HCT116 (cell line): ENCODE measurements around the gene ASNSD1. TPM values are rescaled to one million over a fixed set of nuclear protein-coding genes. Genes with fewer than 3 reads are reported as not detected.

Experiments
- ATAC-seq: fragments of 200-7000 bp; cut with Tn5 transposase; 2 replicates; pipeline ENCODE4 v1.9.1; 2020; ENCODE audit warnings: mild to moderate bottlenecking, moderate library complexity
- BruUV-seq: library from RNA; stranded (reverse); fragments of 400-500 nt; replicated peaks from 2 replicates; lab custom pipeline; 2021; lab: Mats Ljungman, UMichigan
- CTCF ChIA-PET: fragments of 300-600 bp; sonication (Branson Sonifier 250); formaldehyde crosslinking; loops from one replicate; lab custom pipeline; 2021; ENCODE audit warnings: antibody characterized with exemption; lab: Charles Lee
- POLR2A ChIA-PET: fragments of 300-600, 350-600 bp; sonication (Branson Sonifier 250); formaldehyde crosslinking; loops from one replicate; lab custom pipeline; 2021; ENCODE audit warnings: antibody characterized with exemption; lab: Charles Lee
- RAD21 ChIA-PET, 2 experiments: fragments of 300-600 bp; sonication (Branson Sonifier 250); formaldehyde crosslinking; loops; one replicate each; lab custom pipeline; 2023; ENCODE audit warnings: low total read pairs in 2 of 2; ENCODE audit not compliant: uncharacterized antibody in 2 of 2, unreplicated experiment in 2 of 2, low non-redundant PET in 1 of 2; lab: Charles Lee
- DNase-seq: peaks from one replicate; pipeline ENCODE4 v3.0.0-alpha.2; 2010; ENCODE audit warnings: low read depth, low spot score
- H2AFZ ChIP-seq: fragments of 200-600 bp; shearing (Covaris generic), sonication (generic); 2 replicates; pipeline ENCODE4 v1.6.1; 2017; ENCODE audit warnings: low read depth, mixed run types, mixed read lengths, antibody characterized with exemption, low read length; ENCODE audit not compliant: poor library complexity, severe bottlenecking
- H3K27ac ChIP-seq: 2 replicates; pipeline ENCODE4 v1.5.1; 2012; ENCODE audit warnings: low read depth, low read length
- H3K27me3 ChIP-seq: fragments of 200-600 bp; sonication (generic); 2 replicates; pipeline ENCODE4 v1.6.1; 2016; ENCODE audit warnings: mixed run types, low read length, mixed read lengths; ENCODE audit not compliant: insufficient read depth
- H3K36me3 ChIP-seq, 2 experiments: fragments of 200-500 bp in 1 of 2; fragments of 200-600 bp in 1 of 2; sonication (Bioruptor generic) in 1 of 2; sonication (generic) in 1 of 2; 2 replicates each; pipeline versions ENCODE4 v1.5.1 to v1.6.1; 2014 to 2016; ENCODE audit warnings: low read length in 2 of 2, inconsistent platforms in 1 of 2, mixed read lengths in 1 of 2, mixed run types in 1 of 2; ENCODE audit not compliant: insufficient read depth in 2 of 2, control insufficient read depth in 1 of 2
- H3K4me1 ChIP-seq, 2 experiments: fragments of 200-600 bp in 1 of 2; sonication (generic) in 1 of 2; 2 replicates each; pipeline versions ENCODE4 v1.5.1 to v1.6.1; 2012 to 2017; ENCODE audit warnings: low read length in 2 of 2, inconsistent platforms in 1 of 2, mild to moderate bottlenecking in 1 of 2, mixed read lengths in 1 of 2, mixed run types in 1 of 2, moderate library complexity in 1 of 2; ENCODE audit not compliant: insufficient read depth in 2 of 2, control insufficient read depth in 1 of 2
- H3K4me2 ChIP-seq: fragments of 200-600 bp; sonication (generic); 2 replicates; pipeline ENCODE4 v1.6.1; 2017; ENCODE audit warnings: mixed run types, low read length, mixed read lengths
- H3K4me3 ChIP-seq, 2 experiments: fragments of 200-600 bp in 1 of 2; sonication (generic) in 1 of 2; replicated peaks in 1 of 2; 2 replicates each; pipeline ENCODE4 v1.5.1; 2011 to 2016; ENCODE audit warnings: low read length in 2 of 2, control low read depth in 1 of 2, low read depth in 1 of 2, mild to moderate bottlenecking in 1 of 2, mixed read lengths in 1 of 2, mixed run types in 1 of 2
- H3K79me2 ChIP-seq: fragments of 200-600 bp; sonication (generic); 2 replicates; pipeline ENCODE4 v1.6.1; 2017; ENCODE audit warnings: mild to moderate bottlenecking, mixed run types, low read length, moderate library complexity, mixed read lengths; ENCODE audit not compliant: insufficient read depth
- H3K9ac ChIP-seq: fragments of 200-600 bp; sonication (generic); 2 replicates; pipeline ENCODE4 v1.6.1; 2016; ENCODE audit warnings: low read length, mixed read lengths
- H3K9me2 ChIP-seq: fragments of 200-600 bp; sonication (generic), shearing (Covaris generic); 2 replicates; pipeline ENCODE4 v1.6.1; 2017; ENCODE audit warnings: mixed run types, mild to moderate bottlenecking, moderate library complexity; ENCODE audit not compliant: insufficient read depth
- H3K9me3 ChIP-seq, 2 experiments: fragments of 200-500 bp in 1 of 2; fragments of 200-600 bp in 1 of 2; sonication (Bioruptor generic) in 1 of 2; sonication (generic) in 1 of 2; 2 replicates each; pipeline ENCODE4 v1.6.1; 2014 to 2017; ENCODE audit warnings: low read length in 2 of 2, mixed read lengths in 2 of 2, inconsistent platforms in 1 of 2, low read depth in 1 of 2, mild to moderate bottlenecking in 1 of 2, mixed run types in 1 of 2, moderate library complexity in 1 of 2; ENCODE audit not compliant: control insufficient read depth in 1 of 2, insufficient read depth in 1 of 2
- H4K20me1 ChIP-seq: fragments of 200-600 bp; sonication (generic), shearing (Covaris generic); 2 replicates; pipeline ENCODE4 v1.6.1; 2017; ENCODE audit warnings: mixed run types, mild to moderate bottlenecking, moderate library complexity; ENCODE audit not compliant: insufficient read depth
- CBX3 ChIP-seq: IDR thresholded peaks from 2 replicates; pipeline ENCODE4 v1.6.1; 2012; ENCODE audit warnings: low read depth
- CEBPB ChIP-seq: IDR thresholded peaks from 2 replicates; pipeline ENCODE4 v1.6.1; 2012; ENCODE audit warnings: low read depth
- EGR1 ChIP-seq: IDR thresholded peaks from 2 replicates; pipeline ENCODE4 v1.6.1; 2012; ENCODE audit warnings: low read depth
- ELF1 ChIP-seq: IDR thresholded peaks from 2 replicates; pipeline ENCODE4 v1.6.1; 2012; ENCODE audit warnings: low read depth, borderline replicate concordance
- EZH2 ChIP-seq: fragments of 200-600 bp; sonication (generic); IDR thresholded peaks from 2 replicates; pipeline ENCODE4 v1.6.1; 2017; ENCODE audit warnings: antibody characterized with exemption, mixed run types
- EZH2phosphoT487 ChIP-seq: fragments of 200-600 bp; IDR thresholded peaks from 2 replicates; pipeline ENCODE4 v1.6.1; 2018; ENCODE audit warnings: antibody characterized with exemption, borderline replicate concordance
- FOSL1 ChIP-seq: IDR thresholded peaks from 2 replicates; pipeline ENCODE4 v1.6.1; 2012; ENCODE audit warnings: low read depth
- JUND ChIP-seq: IDR thresholded peaks from 2 replicates; pipeline ENCODE4 v1.6.1; 2012
- POLR2A ChIP-seq: IDR thresholded peaks from 2 replicates; pipeline ENCODE4 v1.7.0; 2011; ENCODE audit warnings: borderline replicate concordance; ENCODE audit not compliant: insufficient read depth, insufficient read length; ENCODE audit errors: extremely low read depth
- RAD21 ChIP-seq: IDR thresholded peaks from 2 replicates; pipeline ENCODE4 v1.6.1; 2012; ENCODE audit warnings: low read depth, mild to moderate bottlenecking
- SIN3A ChIP-seq: IDR thresholded peaks from 2 replicates; pipeline ENCODE4 v1.6.1; 2012; ENCODE audit warnings: low read depth
- SRF ChIP-seq: IDR thresholded peaks from 2 replicates; pipeline ENCODE4 v1.6.1; 2012; ENCODE audit warnings: low read depth
- TCF7L2 ChIP-seq: IDR thresholded peaks from 2 replicates; pipeline ENCODE4 v1.7.0; 2011; ENCODE audit warnings: borderline replicate concordance, inconsistent platforms; ENCODE audit not compliant: insufficient read depth, insufficient read length; ENCODE audit errors: extremely low read depth
- ZFX ChIP-seq: fragments of 450-650 bp; IDR thresholded peaks from 2 replicates; pipeline ENCODE4 v1.6.1; 2017
- intact Hi-C: fragments of 100-400 bp; cut with micrococcal nuclease; formaldehyde crosslinking; loops from 2 replicates; pipeline ENCODE4 v1.10.0; 2022
- total RNA-seq: library from RNA; stranded (reverse); gene quantifications from one replicate; pipeline ENCODE4 v1.2.1, GENCODE V29; 2021; ENCODE audit not compliant: unreplicated experiment
- TF ChIP-seq, protein P1 (sequence below): IDR thresholded peaks from 2 replicates; pipeline ENCODE4 v1.6.1; 2012
- TF ChIP-seq, protein P2 (sequence below): IDR thresholded peaks from 2 replicates; pipeline ENCODE4 v1.6.1; 2012
- TF ChIP-seq, protein P3 (sequence below): IDR thresholded peaks from 2 replicates; pipeline ENCODE4 v1.6.1; 2012; ENCODE audit warnings: low read depth

The ASNSD1 gene
- total RNA-seq, 1 experiment from 2014 or later = 33.6 TPM

DNA sequence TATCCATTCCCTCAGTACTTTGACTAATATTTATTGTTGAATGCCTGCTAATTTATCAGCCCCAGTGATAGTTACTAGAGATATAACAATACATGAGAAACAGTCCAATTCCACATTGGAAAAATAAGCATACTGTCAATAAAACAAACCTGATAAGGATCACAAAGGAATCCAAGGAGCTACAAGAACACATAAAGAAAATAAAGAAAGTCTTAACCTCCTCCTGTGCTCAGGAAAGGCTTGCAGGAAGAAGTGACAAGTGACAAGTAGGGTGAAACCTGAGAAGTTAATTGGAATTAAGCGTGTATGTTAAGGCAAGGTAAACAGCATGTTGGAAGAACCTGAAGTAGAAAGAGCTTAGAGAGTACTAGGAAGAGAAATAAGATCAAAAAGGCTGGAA, 20.3 kb upstream of the ASNSD1 start (continued):
- TF ChIP-seq, protein P1, sequence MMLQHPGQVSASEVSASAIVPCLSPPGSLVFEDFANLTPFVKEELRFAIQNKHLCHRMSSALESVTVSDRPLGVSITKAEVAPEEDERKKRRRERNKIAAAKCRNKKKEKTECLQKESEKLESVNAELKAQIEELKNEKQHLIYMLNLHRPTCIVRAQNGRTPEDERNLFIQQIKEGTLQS = no peak
- TF ChIP-seq EGR1 = no peak

DNA sequence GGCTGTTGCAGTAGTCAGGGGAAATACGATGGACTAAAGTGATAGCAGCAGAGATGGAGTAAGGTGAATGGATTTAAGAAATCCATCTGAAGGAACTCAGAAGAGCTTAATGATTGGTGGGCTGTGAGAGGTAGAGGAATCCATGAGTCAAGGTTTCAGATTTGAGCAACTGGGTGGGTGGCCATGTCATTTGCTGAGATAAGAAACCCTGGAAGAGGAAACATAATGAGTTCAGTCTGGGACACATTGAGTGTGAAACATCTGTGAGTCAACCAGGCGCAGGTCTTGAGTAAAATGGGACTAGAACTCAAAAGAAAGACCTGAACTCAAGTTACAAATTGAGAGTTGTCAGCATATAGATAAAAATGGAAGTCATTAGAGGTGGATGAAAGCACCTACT, 19.7 kb upstream of the ASNSD1 start:
- Histone ChIP-seq H3K79me2 (no peaks in the 10 kb centered on the region), H3K27ac (no peak overlapping the region), H3K4me2 (no peak overlapping the region), H3K9ac (no peak overlapping the region), H3K36me3 (no peaks in the 10 kb centered on the region), H3K9me3 (no peaks in the 10 kb centered on the region), H3K4me3 (no peak overlapping the region), H3K4me1 (no peaks in the 10 kb centered on the region), H3K27me3 (no peaks in the 10 kb centered on the region), H3K9me2 (no peaks in the 10 kb centered on the region), H2AFZ (no peak overlapping the region), H4K20me1 (no peaks in the 10 kb centered on the region)
- POLR2A ChIA-PET = no interaction called here
- RAD21 ChIA-PET = no interaction called here
- ATAC-seq = no peak
- intact Hi-C loops = no loop called here
- no peak for DNase-seq
- TF ChIP-seq EGR1 (no peak), TCF7L2 (no peak), EZH2phosphoT487 (no peak)
- TF ChIP-seq, protein P2, sequence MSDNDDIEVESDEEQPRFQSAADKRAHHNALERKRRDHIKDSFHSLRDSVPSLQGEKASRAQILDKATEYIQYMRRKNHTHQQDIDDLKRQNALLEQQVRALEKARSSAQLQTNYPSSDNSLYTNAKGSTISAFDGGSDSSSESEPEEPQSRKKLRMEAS = no peak
- CTCF ChIA-PET = no interaction called here
- no TSS peak for BruUV-seq

DNA sequence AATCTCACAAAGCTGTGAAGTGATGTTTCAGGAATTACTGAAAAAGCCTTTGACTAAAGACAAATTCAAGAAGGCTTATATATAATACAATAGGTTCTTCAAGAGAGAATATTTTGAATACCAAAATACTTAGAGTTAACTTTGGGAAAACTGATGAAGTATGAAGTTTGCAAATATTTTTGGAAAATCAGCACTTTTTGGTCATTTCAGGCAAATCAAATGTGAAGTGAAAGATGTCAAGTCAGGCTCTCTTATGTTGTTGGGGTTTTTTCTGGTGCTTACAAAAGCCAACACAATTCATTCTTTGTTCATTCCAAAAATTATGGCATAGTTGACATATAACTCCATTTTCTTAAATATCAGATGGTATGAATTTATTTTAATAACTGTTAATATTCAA, 14.7 kb upstream of the ASNSD1 start:
- intact Hi-C loops = no loop called here
- CTCF ChIA-PET = interaction anchor here (1.3 kb wide), 1 partner anchor 14 kb away, joined by 4 read pairs; no protein-coding TSS in a partner anchor
- TF ChIP-seq, protein P3, sequence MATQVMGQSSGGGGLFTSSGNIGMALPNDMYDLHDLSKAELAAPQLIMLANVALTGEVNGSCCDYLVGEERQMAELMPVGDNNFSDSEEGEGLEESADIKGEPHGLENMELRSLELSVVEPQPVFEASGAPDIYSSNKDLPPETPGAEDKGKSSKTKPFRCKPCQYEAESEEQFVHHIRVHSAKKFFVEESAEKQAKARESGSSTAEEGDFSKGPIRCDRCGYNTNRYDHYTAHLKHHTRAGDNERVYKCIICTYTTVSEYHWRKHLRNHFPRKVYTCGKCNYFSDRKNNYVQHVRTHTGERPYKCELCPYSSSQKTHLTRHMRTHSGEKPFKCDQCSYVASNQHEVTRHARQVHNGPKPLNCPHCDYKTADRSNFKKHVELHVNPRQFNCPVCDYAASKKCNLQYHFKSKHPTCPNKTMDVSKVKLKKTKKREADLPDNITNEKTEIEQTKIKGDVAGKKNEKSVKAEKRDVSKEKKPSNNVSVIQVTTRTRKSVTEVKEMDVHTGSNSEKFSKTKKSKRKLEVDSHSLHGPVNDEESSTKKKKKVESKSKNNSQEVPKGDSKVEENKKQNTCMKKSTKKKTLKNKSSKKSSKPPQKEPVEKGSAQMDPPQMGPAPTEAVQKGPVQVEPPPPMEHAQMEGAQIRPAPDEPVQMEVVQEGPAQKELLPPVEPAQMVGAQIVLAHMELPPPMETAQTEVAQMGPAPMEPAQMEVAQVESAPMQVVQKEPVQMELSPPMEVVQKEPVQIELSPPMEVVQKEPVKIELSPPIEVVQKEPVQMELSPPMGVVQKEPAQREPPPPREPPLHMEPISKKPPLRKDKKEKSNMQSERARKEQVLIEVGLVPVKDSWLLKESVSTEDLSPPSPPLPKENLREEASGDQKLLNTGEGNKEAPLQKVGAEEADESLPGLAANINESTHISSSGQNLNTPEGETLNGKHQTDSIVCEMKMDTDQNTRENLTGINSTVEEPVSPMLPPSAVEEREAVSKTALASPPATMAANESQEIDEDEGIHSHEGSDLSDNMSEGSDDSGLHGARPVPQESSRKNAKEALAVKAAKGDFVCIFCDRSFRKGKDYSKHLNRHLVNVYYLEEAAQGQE = no peak
- TF ChIP-seq ZFX (no peak), EGR1 (no peak), RAD21 (no peak), EZH2phosphoT487 (no peak), FOSL1 (no peak), POLR2A (no peak), CEBPB (no peak), CBX3 (no peak), JUND (no peak), SRF (no peak), TCF7L2 (no peak), EZH2 (no peak), ELF1 (no peak), SIN3A (no peak)
- TF ChIP-seq, protein P1 = no peak

More for the DNA sequence above, 14.7 kb upstream of the ASNSD1 start:
- Histone ChIP-seq H3K79me2 (no peaks in the 10 kb centered on the region), H3K36me3 (no peaks in the 10 kb centered on the region), H3K4me3 (no peak overlapping the region), H2AFZ (no peak overlapping the region), H3K4me2 (no peak overlapping the region), H3K9ac (no peak overlapping the region), H3K27ac (no peak overlapping the region), H3K27me3 (no peaks in the 10 kb centered on the region), H3K4me1 (no peaks in the 10 kb centered on the region), H4K20me1 (no peaks in the 10 kb centered on the region), H3K9me3 (no peaks in the 10 kb centered on the region), H3K9me2 (no peaks in the 10 kb centered on the region)
- DNase-seq = no peak
- no peak for ATAC-seq
- ChIA-PET POLR2A (no interaction called here), RAD21 (no interaction called here)
- BruUV-seq = no TSS peak
